ENCODE measurements around the gene TMEM214. TPM values are rescaled to one million over a fixed set of nuclear protein-coding genes. Genes with fewer than 3 reads are reported as not detected.

TMEM214 gene
- total RNA-seq, 1 experiment from 2014 or later = 77.8 TPM

- POLR2A ChIA-PET = interaction anchor here (0.6 kb wide), 1 partner anchor 62 kb away, joined by 3 read pairs; no protein-coding TSS in a partner anchor
- H3K27ac ChIP-seq (ENCODE audit: low read length) = no peak overlapping the region
Measured at GRCh38 chr2:26988058-26988860, 44.5 kb upstream of the TMEM214 start.

GRCh38 chr2:26989156-26989555 is 43.6 kb upstream of the TMEM214 start:
- Histone ChIP-seq H3K27ac (ENCODE audit: low read length) (no peak overlapping the region), H3K4me1 (ENCODE audit: control insufficient read depth, insufficient read depth, low read length) (no peaks in the 10 kb centered on the region), H3K36me3 (ENCODE audit: control insufficient read depth, insufficient read depth, low read length) (no peaks in the 10 kb centered on the region), H3K27me3 (ENCODE audit: control insufficient read depth, insufficient read depth, low read length) (no peaks in the 10 kb centered on the region), H3K4me3 (ENCODE audit: low read depth in 2 of 2, low read length in 2 of 2) (no peak overlapping the region), H3K9me3 (ENCODE audit: control insufficient read depth, insufficient read depth, low read depth, low read length) (no peaks in the 10 kb centered on the region)
- POLR2A ChIA-PET = no interaction called here
- ATAC-seq (no peak), DNase-seq (ENCODE audit: low read depth, low spot score) (no peak)
- TF ChIP-seq SIN3A (IDR thresholded peaks at IDR 0.05; ENCODE audit: borderline replicate concordance, insufficient read depth, low read depth, low read length) (no peak), TCF7L2 (IDR thresholded peaks at IDR 0.05; ENCODE audit: low read depth, low read length) (no peak), CTCF (IDR thresholded peaks at IDR 0.05) (no peak)
- TF ChIP-seq, protein P1, sequence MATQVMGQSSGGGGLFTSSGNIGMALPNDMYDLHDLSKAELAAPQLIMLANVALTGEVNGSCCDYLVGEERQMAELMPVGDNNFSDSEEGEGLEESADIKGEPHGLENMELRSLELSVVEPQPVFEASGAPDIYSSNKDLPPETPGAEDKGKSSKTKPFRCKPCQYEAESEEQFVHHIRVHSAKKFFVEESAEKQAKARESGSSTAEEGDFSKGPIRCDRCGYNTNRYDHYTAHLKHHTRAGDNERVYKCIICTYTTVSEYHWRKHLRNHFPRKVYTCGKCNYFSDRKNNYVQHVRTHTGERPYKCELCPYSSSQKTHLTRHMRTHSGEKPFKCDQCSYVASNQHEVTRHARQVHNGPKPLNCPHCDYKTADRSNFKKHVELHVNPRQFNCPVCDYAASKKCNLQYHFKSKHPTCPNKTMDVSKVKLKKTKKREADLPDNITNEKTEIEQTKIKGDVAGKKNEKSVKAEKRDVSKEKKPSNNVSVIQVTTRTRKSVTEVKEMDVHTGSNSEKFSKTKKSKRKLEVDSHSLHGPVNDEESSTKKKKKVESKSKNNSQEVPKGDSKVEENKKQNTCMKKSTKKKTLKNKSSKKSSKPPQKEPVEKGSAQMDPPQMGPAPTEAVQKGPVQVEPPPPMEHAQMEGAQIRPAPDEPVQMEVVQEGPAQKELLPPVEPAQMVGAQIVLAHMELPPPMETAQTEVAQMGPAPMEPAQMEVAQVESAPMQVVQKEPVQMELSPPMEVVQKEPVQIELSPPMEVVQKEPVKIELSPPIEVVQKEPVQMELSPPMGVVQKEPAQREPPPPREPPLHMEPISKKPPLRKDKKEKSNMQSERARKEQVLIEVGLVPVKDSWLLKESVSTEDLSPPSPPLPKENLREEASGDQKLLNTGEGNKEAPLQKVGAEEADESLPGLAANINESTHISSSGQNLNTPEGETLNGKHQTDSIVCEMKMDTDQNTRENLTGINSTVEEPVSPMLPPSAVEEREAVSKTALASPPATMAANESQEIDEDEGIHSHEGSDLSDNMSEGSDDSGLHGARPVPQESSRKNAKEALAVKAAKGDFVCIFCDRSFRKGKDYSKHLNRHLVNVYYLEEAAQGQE (IDR thresholded peaks at IDR 0.05; ENCODE audit: insufficient read depth in 1 of 2, low read depth in 2 of 2, low read length in 1 of 2) = no peak
- in situ Hi-C loops (cut with HindIII; ENCODE audit: low pct_unique_long_range_greater_than_20kb, low sequenced_read_pairs) (no loop called here), intact Hi-C loops (cut with micrococcal nuclease; ENCODE audit: unreplicated experiment) (no loop called here)
- CTCF ChIA-PET = no interaction called here
- no TSS peak for BruUV-seq (replicated peaks)

More at GRCh38 chr2:26988058-26988860, 44.5 kb upstream of the TMEM214 start:
- in situ Hi-C loops (cut with HindIII; ENCODE audit: low pct_unique_long_range_greater_than_20kb, low sequenced_read_pairs) = no loop called here
- intact Hi-C loops (cut with micrococcal nuclease; ENCODE audit: unreplicated experiment) = no loop called here
- Histone ChIP-seq H3K9me3 (ENCODE audit: control insufficient read depth, insufficient read depth, low read depth, low read length) (no peaks in the 10 kb centered on the region), H3K36me3 (ENCODE audit: control insufficient read depth, insufficient read depth, low read length) (no peaks in the 10 kb centered on the region), H3K4me3 (ENCODE audit: low read depth in 2 of 2, low read length in 2 of 2) (no peak overlapping the region), H3K27me3 (ENCODE audit: control insufficient read depth, insufficient read depth, low read length) (no peaks in the 10 kb centered on the region), H3K4me1 (ENCODE audit: control insufficient read depth, insufficient read depth, low read length) (no peaks in the 10 kb centered on the region)
- DNase-seq (ENCODE audit: low read depth, low spot score) (no peak), ATAC-seq (no peak)
- TF ChIP-seq SIN3A (IDR thresholded peaks at IDR 0.05; ENCODE audit: borderline replicate concordance, insufficient read depth, low read depth, low read length) = no peak
- TF ChIP-seq, protein P1 (IDR thresholded peaks at IDR 0.05; ENCODE audit: insufficient read depth in 1 of 2, low read depth in 2 of 2, low read length in 1 of 2) = no peak
- TF ChIP-seq TCF7L2 (IDR thresholded peaks at IDR 0.05; ENCODE audit: low read depth, low read length) = no peak
- no peak for TF ChIP-seq POLR2AphosphoS5 (IDR thresholded peaks at IDR 0.05; ENCODE audit: low read depth, low read length)
- no peak for TF ChIP-seq CTCF (IDR thresholded peaks at IDR 0.05)
- CTCF ChIA-PET = no interaction called here
- no TSS peak for BruUV-seq (replicated peaks)
